ENCODE results near the gene NEURL1B.

Gene NEURL1B

GRCh38 chr5:172700365-172701290 is 59.6 kb downstream of the NEURL1B start:
- peaks cover 37% of the 10 kb centered on the region for H3K27me3 Mint-ChIP-seq (ENCODE audit: low read depth)
- peaks cover 33% of the 10 kb centered on the region for H3K4me1 Mint-ChIP-seq
- H3K9me3 Mint-ChIP-seq: no peaks in the 10 kb centered on the region
- H3K27ac Mint-ChIP-seq: peak overlapping the region; percentile 25 to 87 (median 84)
- no peaks in the 10 kb centered on the region for H3K36me3 Mint-ChIP-seq (ENCODE audit: low read depth)
- no peak for TF ChIP-seq CTCF (IDR thresholded peaks at IDR 0.05; ENCODE audit: unreplicated experiment in 3 of 3)
- H3K4me3 Mint-ChIP-seq: peak overlapping the region; percentile 38 to 63 (median 46)

DNA sequence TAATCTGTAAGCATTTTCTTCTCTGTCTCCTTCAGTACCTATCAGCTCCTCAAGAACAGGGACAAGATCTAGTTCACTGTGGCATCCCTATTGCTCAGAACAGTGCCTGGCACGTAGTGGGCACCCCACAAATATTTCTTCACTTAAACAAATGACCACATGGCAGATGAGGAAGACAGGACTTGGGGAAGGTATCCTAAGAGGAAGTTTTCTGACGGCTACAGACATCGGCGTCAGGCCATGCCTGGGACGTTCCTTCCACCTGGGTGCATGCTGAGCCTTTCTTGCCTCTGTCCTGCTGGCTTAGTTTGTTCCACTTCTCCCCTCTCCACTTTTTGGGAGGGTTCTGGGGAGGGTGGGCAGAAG is 60.2 kb downstream of the NEURL1B start:
- Mint-ChIP-seq H3K4me3 (peak overlapping the region; percentile 6 to 49 (median 46)), H3K9me3 (no peaks in the 10 kb centered on the region), H3K4me1 (peaks cover 33% of the 10 kb centered on the region), H3K27me3 (ENCODE audit: low read depth) (peaks cover 42% of the 10 kb centered on the region), H3K27ac (peak overlapping the region; percentile 25 to 87 (median 32)), H3K36me3 (ENCODE audit: low read depth) (no peaks in the 10 kb centered on the region)
- no peak for TF ChIP-seq CTCF (IDR thresholded peaks at IDR 0.05; ENCODE audit: unreplicated experiment in 3 of 3)

DNA sequence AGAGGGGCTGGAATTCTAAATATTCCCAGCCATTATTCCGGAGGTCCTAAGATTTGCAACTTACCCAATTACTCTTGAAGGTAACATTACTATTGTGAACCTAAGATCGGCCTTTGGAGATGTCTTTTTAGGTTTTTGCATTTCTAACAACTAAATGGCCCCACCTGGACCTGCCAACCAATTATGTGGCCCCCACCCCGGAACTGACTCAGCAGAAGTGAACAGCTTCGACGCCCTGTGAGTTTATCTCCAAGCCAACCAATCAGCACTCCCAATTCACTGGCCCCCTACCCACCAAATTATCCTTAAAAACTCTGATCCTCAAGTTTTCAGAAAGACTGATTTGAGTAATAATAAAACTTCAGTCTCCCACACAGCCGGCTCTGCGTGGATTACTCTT is 62.9 kb downstream of the NEURL1B start:
- TF ChIP-seq CTCF (IDR thresholded peaks at IDR 0.05; ENCODE audit: unreplicated experiment in 3 of 3): no peak
- Mint-ChIP-seq H3K27me3 (ENCODE audit: low read depth) (peaks cover 49% of the 10 kb centered on the region), H3K4me1 (peaks cover 22% of the 10 kb centered on the region), H3K27ac (no peak overlapping the region), H3K4me3 (no peak overlapping the region), H3K9me3 (no peaks in the 10 kb centered on the region), H3K36me3 (ENCODE audit: low read depth) (no peaks in the 10 kb centered on the region)

DNA sequence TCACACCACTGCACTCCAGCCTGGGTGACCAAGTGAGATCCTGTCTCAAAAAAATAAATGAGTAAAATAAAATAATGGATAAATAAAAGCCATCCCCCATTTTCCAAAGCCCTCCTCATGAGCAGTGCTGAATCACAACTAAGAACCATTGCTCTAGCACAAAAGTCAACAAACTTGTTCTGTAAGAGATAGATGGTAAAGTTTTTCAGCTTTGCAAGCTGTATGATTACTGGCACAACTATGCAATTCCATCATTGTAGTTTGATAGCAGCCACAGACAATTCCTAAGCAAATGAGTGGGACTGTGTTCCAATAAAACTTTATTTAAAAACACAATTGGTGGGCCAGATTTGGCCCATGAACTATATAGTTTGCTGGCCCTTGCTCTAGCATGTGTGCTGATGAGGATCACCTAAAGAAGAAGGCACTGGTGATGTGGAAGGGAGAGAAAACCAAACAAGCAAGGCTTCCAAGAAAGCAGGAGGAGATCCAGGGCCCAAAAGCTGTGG is 64.6 kb downstream of the NEURL1B start:
- TF ChIP-seq CTCF (IDR thresholded peaks at IDR 0.05; ENCODE audit: unreplicated experiment in 3 of 3): no peak
- peaks cover 8% of the 10 kb centered on the region for H3K4me1 Mint-ChIP-seq
- H3K27ac Mint-ChIP-seq: no peak overlapping the region
- H3K27me3 Mint-ChIP-seq (ENCODE audit: low read depth): peaks cover 56% of the 10 kb centered on the region
- no peak overlapping the region for H3K4me3 Mint-ChIP-seq
- no peaks in the 10 kb centered on the region for H3K9me3 Mint-ChIP-seq
- no peaks in the 10 kb centered on the region for H3K36me3 Mint-ChIP-seq (ENCODE audit: low read depth)

DNA sequence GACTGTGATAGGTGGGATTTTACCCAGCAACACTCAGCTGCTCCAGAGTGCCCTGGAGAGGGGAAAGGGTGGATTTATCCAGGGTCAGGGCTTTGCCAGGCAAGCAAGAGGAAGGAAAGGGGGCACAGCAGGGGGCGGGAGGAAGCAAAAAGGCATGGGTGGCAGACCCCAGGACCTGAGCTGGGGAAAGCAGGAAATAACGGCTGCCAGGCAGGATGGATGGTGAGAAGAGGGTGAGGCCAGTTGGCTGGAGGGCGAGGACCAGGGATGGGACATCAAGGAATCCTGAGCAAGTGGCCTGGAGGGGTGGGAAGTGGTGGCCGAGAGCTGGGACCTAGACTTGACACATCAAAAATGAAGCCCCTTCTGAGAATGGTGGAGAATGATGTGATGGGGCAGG is 65.7 kb downstream of the NEURL1B start:
- no peak overlapping the region for H3K27ac Mint-ChIP-seq
- no peaks in the 10 kb centered on the region for H3K9me3 Mint-ChIP-seq
- no peaks in the 10 kb centered on the region for H3K4me1 Mint-ChIP-seq
- no peaks in the 10 kb centered on the region for H3K36me3 Mint-ChIP-seq (ENCODE audit: low read depth)
- peaks cover 49% of the 10 kb centered on the region for H3K27me3 Mint-ChIP-seq (ENCODE audit: low read depth)
- H3K4me3 Mint-ChIP-seq: no peak overlapping the region
- TF ChIP-seq CTCF (IDR thresholded peaks at IDR 0.05; ENCODE audit: unreplicated experiment in 3 of 3): no peak
